Measurements from ENCODE around the gene NHEJ1.

DNA sequence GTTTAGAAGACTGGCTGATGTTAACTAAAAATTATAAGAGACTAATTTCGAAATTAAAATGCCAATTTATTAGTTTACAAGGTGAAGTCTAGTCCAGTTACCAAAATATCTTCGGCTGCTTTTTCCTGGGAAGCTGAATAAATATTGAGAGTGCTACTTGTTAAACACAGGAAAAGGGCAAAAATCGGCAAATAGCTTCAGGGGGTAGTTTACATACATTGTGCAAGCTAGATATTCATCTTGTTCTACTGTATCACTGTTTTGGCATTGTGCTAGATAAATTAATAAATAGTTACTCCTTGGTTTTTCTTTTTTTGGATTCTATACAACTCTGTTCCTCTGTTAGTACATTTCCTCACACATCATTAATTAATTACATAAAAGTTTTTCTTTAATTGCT is 29.3 kb downstream of the NHEJ1 start:
- TF ChIP-seq POLR2A (IDR thresholded peaks at IDR 0.05) = no peak
- TF ChIP-seq, protein P1, sequence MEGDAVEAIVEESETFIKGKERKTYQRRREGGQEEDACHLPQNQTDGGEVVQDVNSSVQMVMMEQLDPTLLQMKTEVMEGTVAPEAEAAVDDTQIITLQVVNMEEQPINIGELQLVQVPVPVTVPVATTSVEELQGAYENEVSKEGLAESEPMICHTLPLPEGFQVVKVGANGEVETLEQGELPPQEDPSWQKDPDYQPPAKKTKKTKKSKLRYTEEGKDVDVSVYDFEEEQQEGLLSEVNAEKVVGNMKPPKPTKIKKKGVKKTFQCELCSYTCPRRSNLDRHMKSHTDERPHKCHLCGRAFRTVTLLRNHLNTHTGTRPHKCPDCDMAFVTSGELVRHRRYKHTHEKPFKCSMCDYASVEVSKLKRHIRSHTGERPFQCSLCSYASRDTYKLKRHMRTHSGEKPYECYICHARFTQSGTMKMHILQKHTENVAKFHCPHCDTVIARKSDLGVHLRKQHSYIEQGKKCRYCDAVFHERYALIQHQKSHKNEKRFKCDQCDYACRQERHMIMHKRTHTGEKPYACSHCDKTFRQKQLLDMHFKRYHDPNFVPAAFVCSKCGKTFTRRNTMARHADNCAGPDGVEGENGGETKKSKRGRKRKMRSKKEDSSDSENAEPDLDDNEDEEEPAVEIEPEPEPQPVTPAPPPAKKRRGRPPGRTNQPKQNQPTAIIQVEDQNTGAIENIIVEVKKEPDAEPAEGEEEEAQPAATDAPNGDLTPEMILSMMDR (IDR thresholded peaks at IDR 0.05) = no peak

Measured in ovary (tissue), 3 donors.